Tibial nerve (tissue), 4 donors: Measurements from ENCODE around the gene RBM20. TPM values are rescaled to one million over a fixed set of nuclear protein-coding genes. Genes with fewer than 3 reads are reported as not detected.
"Not testable (repeated sequence)": the region's sequence is repeated elsewhere in the genome, so short reads cannot be mapped to it uniquely, and the experiment has no call there.

Experiments used
- DNase-seq, 2 donors: peaks; one replicate each; pipeline ENCODE4 v3.0.0-alpha.2; 2019; ENCODE audit warnings: low spot score in 2 of 2
- H3K27ac ChIP-seq, 4 donors: fragments of 200-600 bp; sonication (generic) in 3 of 4; one replicate each; pipeline ENCODE4 v1.5.1; 2017 to 2019; ENCODE audit warnings: mild to moderate bottlenecking in 1 of 4
- H3K27me3 ChIP-seq, 2 donors: fragments of 200-600 bp; sonication (generic) in 1 of 2; one replicate each; pipeline versions ENCODE4 v1.5.1 to v1.6.0; 2017 to 2019
- H3K36me3 ChIP-seq, 3 donors: fragments of 200-600 bp; sonication (generic); one replicate each; pipeline ENCODE4 v1.5.1; 2018 to 2019
- H3K4me1 ChIP-seq, 4 donors: fragments of 200-600 bp; sonication (generic) in 3 of 4; one replicate each; pipeline ENCODE4 v1.5.1; 2017 to 2019
- H3K4me3 ChIP-seq, 4 donors: fragments of 200-600 bp; sonication (generic) in 3 of 4; one replicate each; pipeline ENCODE4 v1.5.1; 2017 to 2019; ENCODE audit warnings: mild to moderate bottlenecking in 1 of 4, moderate library complexity in 1 of 4
- H3K9me3 ChIP-seq, 4 donors: fragments of 200-600 bp; sonication (generic) in 3 of 4; one replicate each; pipeline ENCODE4 v1.5.1; 2017 to 2019
- CTCF ChIP-seq, 5 experiments: fragments of 200-600 bp in 3 of 5; fragments of 450-650 bp in 2 of 5; sonication (generic) in 3 of 5; IDR thresholded peaks; one replicate each; pipeline ENCODE4 v1.5.1; 2016 to 2019; ENCODE audit warnings: antibody characterized with exemption in 5 of 5, mild to moderate bottlenecking in 3 of 5, moderate library complexity in 2 of 5
- EP300 ChIP-seq, 2 donors: sonication (generic); formaldehyde crosslinking; IDR thresholded peaks; one replicate each; pipeline ENCODE4 v1.6.1; 2017; ENCODE audit warnings: antibody characterized with exemption in 2 of 2, mild to moderate bottlenecking in 1 of 2
- POLR2A ChIP-seq, 2 donors: fragments of 450-650 bp; IDR thresholded peaks; one replicate each; pipeline ENCODE4 v1.6.1; 2017; ENCODE audit warnings: antibody characterized with exemption in 2 of 2, mild to moderate bottlenecking in 2 of 2, moderate library complexity in 2 of 2
- WGBS, 2 donors: methylation state at CpG; one replicate each; pipeline ENCODE4 v1.1.5; 2018; 5-methylcytosine and 5-hydroxymethylcytosine counted together
- total RNA-seq, 4 donors: library from RNA; depleted of rRNA; stranded (reverse); fragments of >200 nt; gene quantifications; one replicate each; pipeline ENCODE4 v1.1.0, GENCODE V29; 2016

Gene RBM20
- total RNA-seq, 4 donors from 2014 or later = 1.3 to 8.7 (median 2.7) TPM

DNA sequence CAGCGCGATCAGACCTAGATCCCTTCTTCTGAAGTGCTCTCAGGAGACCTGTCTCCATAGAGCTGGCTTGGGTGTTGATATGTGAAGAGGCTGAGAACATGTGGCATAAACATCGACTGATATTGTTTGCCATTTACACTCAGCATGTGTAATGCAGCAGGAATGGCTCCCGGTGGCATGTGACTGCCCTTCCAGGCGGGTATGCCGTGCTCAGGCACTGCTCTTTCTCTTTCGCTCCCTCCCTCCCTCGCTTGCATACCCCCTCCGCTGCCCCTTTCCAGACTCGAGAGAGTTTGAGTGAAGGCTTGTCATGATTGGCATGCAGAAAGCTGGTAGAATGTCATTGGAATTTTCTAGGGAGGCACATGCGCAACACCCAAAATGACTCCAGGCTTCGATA is 120.2 kb downstream of the RBM20 start:
- Histone ChIP-seq H3K27ac (no peak overlapping the region), H3K4me3 (no peak overlapping the region), H3K4me1 (no peaks in the 10 kb centered on the region), H3K9me3 (no peaks in the 10 kb centered on the region), H3K36me3 (no peaks in the 10 kb centered on the region), H3K27me3 (peaks cover 0 to 4% of the 10 kb centered on the region in 2 donors)
- TF ChIP-seq EP300 (IDR thresholded peaks at IDR 0.05) = no peak
- 64% methylated on average over 12 of the region's 12 CpGs for WGBS, 2 donors
- DNase-seq = no peak

DNA sequence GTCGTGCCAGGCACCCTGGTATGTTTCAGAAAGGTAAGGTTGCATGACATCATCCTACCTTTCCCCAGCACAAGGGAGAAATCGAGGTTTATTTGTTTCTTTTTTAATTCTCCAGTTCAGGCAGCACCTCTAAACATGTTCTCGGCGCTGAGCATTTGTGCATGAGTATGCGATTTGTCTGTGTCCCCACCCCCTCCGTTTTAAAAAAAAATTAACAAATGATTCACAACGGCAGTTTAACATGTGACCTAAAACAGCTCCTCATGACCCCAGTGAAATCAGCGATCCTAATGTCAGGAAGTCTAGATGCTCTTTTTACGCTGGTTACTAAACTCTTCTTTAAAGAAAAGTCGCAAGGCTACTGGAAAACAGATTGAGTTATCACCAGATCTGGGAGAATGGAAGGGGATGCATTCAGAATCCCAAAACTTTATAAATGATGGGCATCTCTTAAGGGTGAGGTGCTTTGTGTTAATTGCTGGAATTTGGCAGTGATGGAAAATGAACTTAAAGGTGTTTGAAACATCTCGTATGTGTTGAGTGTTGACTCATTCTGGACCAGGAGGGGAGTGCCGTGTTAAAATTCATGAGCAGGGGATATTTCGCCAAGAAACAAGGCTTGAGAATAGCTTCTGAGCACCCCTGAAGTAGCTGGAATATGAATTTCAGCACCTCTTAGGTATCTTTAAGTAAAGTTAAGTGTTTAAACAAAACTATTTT is 120.8 kb downstream of the RBM20 start:
- H3K4me1 ChIP-seq = no peaks in the 10 kb centered on the region
- WGBS, 2 donors = 73% methylated on average over 13 of the region's 13 CpGs
- no peaks in the 10 kb centered on the region for H3K9me3 ChIP-seq
- TF ChIP-seq EP300 (IDR thresholded peaks at IDR 0.05) (no peak), POLR2A (IDR thresholded peaks at IDR 0.05) (no peak), CTCF (IDR thresholded peaks at IDR 0.05) (no peak)
- no peak overlapping the region for H3K4me3 ChIP-seq
- DNase-seq = no peak
- H3K36me3 ChIP-seq = no peaks in the 10 kb centered on the region
- H3K27ac ChIP-seq = no peak overlapping the region
- H3K27me3 ChIP-seq = peaks cover 0 to 4% of the 10 kb centered on the region in 2 donors

GRCh38 chr10:110765513-110766319 is 121.6 kb downstream of the RBM20 start:
- H3K4me3 ChIP-seq = no peak overlapping the region
- H3K27ac ChIP-seq = no peak overlapping the region
- DNase-seq = no peak
- no peaks in the 10 kb centered on the region for H3K36me3 ChIP-seq
- H3K4me1 ChIP-seq = no peaks in the 10 kb centered on the region
- 80 to 83% methylated on average over 8 of the region's 8 CpGs for WGBS, 2 donors
- no peaks in the 10 kb centered on the region for H3K9me3 ChIP-seq
- TF ChIP-seq EP300 (IDR thresholded peaks at IDR 0.05) (no peak), POLR2A (IDR thresholded peaks at IDR 0.05) (no peak), CTCF (IDR thresholded peaks at IDR 0.05) (no peak)
- peaks cover 0 to 4% of the 10 kb centered on the region in 2 donors for H3K27me3 ChIP-seq

- 97 to 98% methylated on average over 11 to 21 of the region's 29 CpGs for WGBS, 2 donors
- not testable (repeated sequence) for H3K27me3 ChIP-seq, H3K9me3 ChIP-seq, H3K27ac ChIP-seq, H3K36me3 ChIP-seq, H3K4me3 ChIP-seq, H3K4me1 ChIP-seq, DNase-seq
Observed at GRCh38 chr10:110767601-110768000, 123.5 kb downstream of the RBM20 start.

GRCh38 chr10:110770243-110770642 is 126.1 kb downstream of the RBM20 start:
- no peaks in the 10 kb centered on the region for H3K27me3 ChIP-seq
- DNase-seq = no peak
- H3K36me3 ChIP-seq = no peaks in the 10 kb centered on the region
- no peak overlapping the region for H3K4me3 ChIP-seq
- no peaks in the 10 kb centered on the region for H3K9me3 ChIP-seq
- WGBS, 2 donors = 89 to 91% methylated on average over 3 of the region's 3 CpGs
- no peak overlapping the region for H3K27ac ChIP-seq
- TF ChIP-seq CTCF (IDR thresholded peaks at IDR 0.05) = no peak
- TF ChIP-seq POLR2A (IDR thresholded peaks at IDR 0.05) = no peak
- TF ChIP-seq EP300 (IDR thresholded peaks at IDR 0.05) = no peak
- no peaks in the 10 kb centered on the region for H3K4me1 ChIP-seq

- Histone ChIP-seq H3K36me3 (no peaks in the 10 kb centered on the region), H3K27ac (no peak overlapping the region), H3K4me3 (no peak overlapping the region), H3K4me1 (no peaks in the 10 kb centered on the region), H3K9me3 (no peaks in the 10 kb centered on the region), H3K27me3 (no peaks in the 10 kb centered on the region)
- no peak for DNase-seq
- 96 to 100% methylated on average over 1 of the region's 1 CpG for WGBS, 2 donors
- no peak for TF ChIP-seq POLR2A (IDR thresholded peaks at IDR 0.05)
- no peak for TF ChIP-seq EP300 (IDR thresholded peaks at IDR 0.05)
- TF ChIP-seq CTCF (IDR thresholded peaks at IDR 0.05) = no peak
Observed at GRCh38 chr10:110771486-110771885, 127.3 kb downstream of the RBM20 start.
